Measurements from ENCODE around the gene STPG4. TPM values are rescaled to one million over a fixed set of nuclear protein-coding genes. Genes with fewer than 3 reads are reported as not detected.
A peak's percentile ranks its signal among the peaks of the same experiment; 100 is the strongest.

The STPG4 gene
- total RNA-seq, 3 donors from 2014 or later: 0.32 TPM; not detected in 2

- Histone ChIP-seq H3K36me3 (no peaks in the 10 kb centered on the region), H3K27ac (peak overlapping the region in 1 of 2 donors; percentile 21), H3K27me3 (no peaks in the 10 kb centered on the region), H3K4me1 (peaks cover 0 to 10% of the 10 kb centered on the region in 2 donors), H3K4me3 (no peak overlapping the region), H3K9me3 (no peaks in the 10 kb centered on the region)
- intact Hi-C loops (cut with DNase I; ENCODE audit: low total_unique reads): no loop called here
- no peak for DNase-seq (ENCODE audit: low spot score in 2 of 2)
- no peak for TF ChIP-seq POLR2A (IDR thresholded peaks at IDR 0.05)
- TF ChIP-seq POLR2AphosphoS5 (IDR thresholded peaks at IDR 0.05): no peak
- no peak for TF ChIP-seq CTCF (IDR thresholded peaks at IDR 0.05)
These were observed 102.3 kb downstream of the STPG4 start for GRCh38 chr2:47052847-47053246.

- H3K27me3 ChIP-seq: no peaks in the 10 kb centered on the region
- no peaks in the 10 kb centered on the region for H3K36me3 ChIP-seq
- TF ChIP-seq CTCF (IDR thresholded peaks at IDR 0.05): no peak
- no peak for TF ChIP-seq POLR2AphosphoS5 (IDR thresholded peaks at IDR 0.05)
- no peak for TF ChIP-seq POLR2A (IDR thresholded peaks at IDR 0.05)
- H3K27ac ChIP-seq: peak overlapping the region in 1 of 2 donors; percentile 25
- no peaks in the 10 kb centered on the region for H3K9me3 ChIP-seq
- DNase-seq (ENCODE audit: low spot score in 2 of 2): no peak
- no peak overlapping the region for H3K4me3 ChIP-seq
- peaks cover 0 to 3% of the 10 kb centered on the region in 2 donors for H3K4me1 ChIP-seq
- intact Hi-C loops (cut with DNase I; ENCODE audit: low total_unique reads): no loop called here
These were observed 103.5 kb downstream of the STPG4 start for GRCh38 chr2:47051562-47051961.

GRCh38 chr2:47050762-47051161 lies 104.3 kb downstream of the STPG4 start:
- no peak for DNase-seq (ENCODE audit: low spot score in 2 of 2)
- no peaks in the 10 kb centered on the region for H3K36me3 ChIP-seq
- peak overlapping the region in 1 of 2 donors; percentile 63 for H3K27ac ChIP-seq
- H3K9me3 ChIP-seq: no peaks in the 10 kb centered on the region
- TF ChIP-seq POLR2A (IDR thresholded peaks at IDR 0.05) (no peak), POLR2AphosphoS5 (IDR thresholded peaks at IDR 0.05) (no peak), CTCF (IDR thresholded peaks at IDR 0.05) (no peak)
- intact Hi-C loops (cut with DNase I; ENCODE audit: low total_unique reads): no loop called here
- no peaks in the 10 kb centered on the region for H3K27me3 ChIP-seq
- no peaks in the 10 kb centered on the region for H3K4me1 ChIP-seq
- H3K4me3 ChIP-seq: no peak overlapping the region

GRCh38 chr2:47050021-47050760 lies 104.9 kb downstream of the STPG4 start:
- H3K4me3 ChIP-seq: no peak overlapping the region
- H3K36me3 ChIP-seq: no peaks in the 10 kb centered on the region
- DNase-seq (ENCODE audit: low spot score in 2 of 2): no peak
- no peaks in the 10 kb centered on the region for H3K27me3 ChIP-seq
- intact Hi-C loops (cut with DNase I; ENCODE audit: low total_unique reads): no loop called here
- no peaks in the 10 kb centered on the region for H3K9me3 ChIP-seq
- H3K4me1 ChIP-seq: no peaks in the 10 kb centered on the region
- H3K27ac ChIP-seq: peak overlapping the region in 1 of 2 donors; percentile 63
- TF ChIP-seq POLR2A (IDR thresholded peaks at IDR 0.05) (no peak), CTCF (IDR thresholded peaks at IDR 0.05) (no peak), POLR2AphosphoS5 (IDR thresholded peaks at IDR 0.05) (no peak)

- intact Hi-C loops (cut with DNase I; ENCODE audit: low total_unique reads): no loop called here
- no peak for DNase-seq (ENCODE audit: low spot score in 2 of 2)
- Histone ChIP-seq H3K27ac (peak overlapping the region in 1 of 2 donors; percentile 63), H3K4me3 (no peak overlapping the region), H3K4me1 (no peaks in the 10 kb centered on the region), H3K27me3 (no peaks in the 10 kb centered on the region), H3K36me3 (no peaks in the 10 kb centered on the region), H3K9me3 (no peaks in the 10 kb centered on the region)
- no peak for TF ChIP-seq CTCF (IDR thresholded peaks at IDR 0.05)
- TF ChIP-seq POLR2AphosphoS5 (IDR thresholded peaks at IDR 0.05): no peak
- TF ChIP-seq POLR2A (IDR thresholded peaks at IDR 0.05): no peak
These were observed 105.6 kb downstream of the STPG4 start for GRCh38 chr2:47049502-47049901.

Measured in breast epithelium (tissue), 4 donors.